Naive B cell (primary cell): ENCODE results near the gene ARHGDIG. TPM values are rescaled to one million over a fixed set of nuclear protein-coding genes. Genes with fewer than 3 reads are reported as not detected.
"Not testable (repeated sequence)": the region's sequence is repeated elsewhere in the genome, so short reads cannot be mapped to it uniquely, and the experiment has no call there.

Experiments used
- ATAC-seq, 2 donors: fragments of 150-1000 bp; cut with Tn5 transposase; 2 replicates each; pipeline ENCODE4 v1.10.0; 2021; ENCODE audit warnings: low read depth in 2 of 2, mild to moderate bottlenecking in 2 of 2, moderate library complexity in 2 of 2
- DNase-seq: peaks from one replicate; pipeline ENCODE4 v3.0.0; 2022
- H3K27ac Mint-ChIP-seq, 6 donors: one replicate each; pipeline ENCODE4 v1.8.0; 2020 to 2022; ENCODE audit warnings: mild to moderate bottlenecking in 6 of 6, mixed read lengths in 6 of 6, moderate library complexity in 5 of 6, inconsistent platforms in 2 of 6
- H3K27me3 Mint-ChIP-seq, 3 donors: one replicate each; pipeline ENCODE4 v1.8.0; 2021 to 2022; ENCODE audit warnings: mixed read lengths in 3 of 3, mild to moderate bottlenecking in 1 of 3
- H3K36me3 Mint-ChIP-seq, 2 donors: one replicate each; pipeline ENCODE4 v1.8.0; 2020 to 2022; ENCODE audit warnings: mixed read lengths in 2 of 2, inconsistent platforms in 1 of 2, mild to moderate bottlenecking in 1 of 2
- H3K4me1 Mint-ChIP-seq, 3 donors: one replicate each; pipeline ENCODE4 v1.8.0; 2020 to 2022; ENCODE audit warnings: mixed read lengths in 3 of 3, inconsistent platforms in 1 of 3, mild to moderate bottlenecking in 1 of 3, moderate library complexity in 1 of 3
- H3K4me3 Mint-ChIP-seq, 8 donors: one replicate each; pipeline ENCODE4 v1.8.0; 2020 to 2022; ENCODE audit warnings: mild to moderate bottlenecking in 8 of 8, mixed read lengths in 8 of 8, moderate library complexity in 8 of 8, inconsistent platforms in 2 of 8
- H3K9me3 Mint-ChIP-seq, 7 donors: one replicate each; pipeline ENCODE4 v1.8.0; 2020 to 2022; ENCODE audit warnings: mixed read lengths in 7 of 7, mild to moderate bottlenecking in 5 of 7, inconsistent platforms in 2 of 7, moderate library complexity in 1 of 7
- polyA plus RNA-seq, 6 donors: library from polyadenylated mRNA; unstranded; fragments of 300-500 nt; fragmentation: Illumina TruSeq; gene quantifications; one replicate each; pipeline ENCODE4 v1.2.3, GENCODE V29; 2021; ENCODE audit warnings: low read depth in 6 of 6

The ARHGDIG gene
- polyA plus RNA-seq, 6 donors from 2014 or later = not detected

DNA sequence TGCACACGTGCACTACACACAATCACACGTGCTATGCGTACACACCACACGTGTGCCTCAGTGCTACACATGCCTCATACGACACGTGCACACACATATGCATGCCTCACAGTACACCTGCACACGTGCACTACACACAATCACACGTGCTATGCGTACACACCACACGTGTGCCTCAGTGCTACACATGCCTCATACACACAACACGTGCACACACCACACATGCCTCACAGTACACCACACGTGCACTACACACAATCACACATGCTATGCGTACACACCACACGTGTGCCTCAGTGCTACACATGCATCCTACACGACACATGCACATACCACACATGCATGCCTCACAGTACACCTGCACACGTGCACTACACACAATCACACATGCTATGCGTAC is 12.8 kb upstream of the ARHGDIG start:
- not testable (repeated sequence) for ATAC-seq, H3K9me3 Mint-ChIP-seq, H3K36me3 Mint-ChIP-seq, DNase-seq, H3K4me3 Mint-ChIP-seq, H3K4me1 Mint-ChIP-seq, H3K27me3 Mint-ChIP-seq
- H3K27ac Mint-ChIP-seq = peak overlapping the region in 1 of 6 donors; percentile 56

DNA sequence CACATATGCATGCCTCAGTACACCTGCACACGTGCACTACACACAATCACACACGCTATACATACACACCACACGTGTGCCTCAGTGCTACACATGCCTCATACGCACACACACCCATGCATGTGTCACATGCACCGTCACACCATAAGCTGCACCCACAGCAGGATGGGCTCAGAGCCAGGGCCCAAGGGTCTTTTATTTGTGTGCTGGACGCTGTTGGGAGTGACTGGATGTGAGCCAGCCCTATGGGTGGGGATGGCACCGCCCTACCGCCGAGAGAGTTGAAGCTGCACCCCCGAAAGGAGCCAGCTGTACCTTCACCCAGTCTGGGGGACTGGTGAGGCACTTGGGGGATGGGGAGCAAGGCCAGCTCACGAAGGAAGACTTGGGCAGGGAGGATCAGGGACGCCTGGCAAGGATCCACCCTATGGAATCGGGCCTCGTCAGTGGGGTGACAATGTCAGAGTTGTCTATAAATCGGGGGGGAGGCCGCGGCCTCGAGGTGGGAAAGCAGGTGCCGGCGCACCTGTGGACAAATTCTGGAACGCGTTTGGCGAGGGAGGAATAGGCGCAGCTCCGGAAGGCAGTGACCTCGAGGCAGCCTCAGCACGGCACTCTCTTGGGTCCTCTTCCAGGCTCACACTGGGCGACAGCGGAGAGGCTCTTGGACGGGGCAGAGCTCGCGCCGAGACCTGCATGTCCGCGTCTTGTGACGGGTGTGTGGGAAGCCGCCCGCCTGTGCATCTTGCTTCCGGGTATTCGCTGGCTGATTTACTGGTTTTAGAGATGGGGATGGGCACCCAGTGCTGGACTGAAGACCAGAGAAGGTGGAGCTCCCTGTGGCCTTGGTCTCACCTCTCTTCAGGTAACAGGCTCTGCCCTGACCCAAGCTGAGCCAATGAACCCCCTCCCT is 12.0 kb upstream of the ARHGDIG start:
- H3K36me3 Mint-ChIP-seq = no peaks in the 10 kb centered on the region
- no peak for ATAC-seq
- peaks cover 0 to 9% (median 4%) of the 10 kb centered on the region in 3 donors for H3K4me1 Mint-ChIP-seq
- DNase-seq = no peak
- peaks cover 0 to 5% (median 3%) of the 10 kb centered on the region in 3 donors for H3K27me3 Mint-ChIP-seq
- H3K4me3 Mint-ChIP-seq = no peak overlapping the region
- H3K27ac Mint-ChIP-seq = no peak overlapping the region
- no peaks in the 10 kb centered on the region for H3K9me3 Mint-ChIP-seq

DNA sequence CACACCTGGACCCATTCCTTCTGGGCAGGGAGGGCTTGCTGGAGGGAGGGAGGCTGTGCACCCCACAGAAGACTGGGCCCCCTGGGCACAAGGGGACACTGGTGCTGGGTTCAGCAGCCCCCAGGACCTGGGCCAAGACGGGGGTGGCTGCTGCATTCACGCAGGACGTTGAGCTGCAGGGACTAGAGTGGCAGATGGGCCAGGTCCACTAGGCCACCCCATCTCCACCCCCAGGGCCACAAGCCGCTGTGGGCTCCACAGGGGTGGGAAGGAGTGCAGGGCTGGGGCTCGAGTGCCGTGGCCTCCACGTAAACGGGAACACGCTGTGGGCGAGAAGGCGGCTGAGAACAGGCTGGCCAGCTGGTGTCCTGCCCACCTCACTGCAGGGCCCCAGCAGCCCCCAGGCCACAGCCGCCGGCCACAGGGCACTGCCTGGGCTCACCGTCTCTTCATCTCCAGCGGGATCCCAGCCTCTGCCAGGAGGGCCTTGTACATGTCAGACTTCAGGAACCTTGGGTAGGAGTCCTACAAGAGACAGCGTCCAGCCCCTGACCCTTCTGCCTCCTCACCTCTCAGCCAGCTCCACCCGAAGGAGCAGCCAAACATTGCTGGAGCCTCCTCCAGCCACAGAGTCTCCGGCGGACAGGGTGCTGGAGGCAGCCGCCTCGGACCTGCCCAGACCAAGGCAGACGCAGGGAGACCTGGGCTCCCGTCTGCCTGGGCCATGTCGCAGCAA is 11.2 kb upstream of the ARHGDIG start:
- H3K4me3 Mint-ChIP-seq = no peak overlapping the region
- no peak overlapping the region for H3K27ac Mint-ChIP-seq
- no peak for ATAC-seq

DNA sequence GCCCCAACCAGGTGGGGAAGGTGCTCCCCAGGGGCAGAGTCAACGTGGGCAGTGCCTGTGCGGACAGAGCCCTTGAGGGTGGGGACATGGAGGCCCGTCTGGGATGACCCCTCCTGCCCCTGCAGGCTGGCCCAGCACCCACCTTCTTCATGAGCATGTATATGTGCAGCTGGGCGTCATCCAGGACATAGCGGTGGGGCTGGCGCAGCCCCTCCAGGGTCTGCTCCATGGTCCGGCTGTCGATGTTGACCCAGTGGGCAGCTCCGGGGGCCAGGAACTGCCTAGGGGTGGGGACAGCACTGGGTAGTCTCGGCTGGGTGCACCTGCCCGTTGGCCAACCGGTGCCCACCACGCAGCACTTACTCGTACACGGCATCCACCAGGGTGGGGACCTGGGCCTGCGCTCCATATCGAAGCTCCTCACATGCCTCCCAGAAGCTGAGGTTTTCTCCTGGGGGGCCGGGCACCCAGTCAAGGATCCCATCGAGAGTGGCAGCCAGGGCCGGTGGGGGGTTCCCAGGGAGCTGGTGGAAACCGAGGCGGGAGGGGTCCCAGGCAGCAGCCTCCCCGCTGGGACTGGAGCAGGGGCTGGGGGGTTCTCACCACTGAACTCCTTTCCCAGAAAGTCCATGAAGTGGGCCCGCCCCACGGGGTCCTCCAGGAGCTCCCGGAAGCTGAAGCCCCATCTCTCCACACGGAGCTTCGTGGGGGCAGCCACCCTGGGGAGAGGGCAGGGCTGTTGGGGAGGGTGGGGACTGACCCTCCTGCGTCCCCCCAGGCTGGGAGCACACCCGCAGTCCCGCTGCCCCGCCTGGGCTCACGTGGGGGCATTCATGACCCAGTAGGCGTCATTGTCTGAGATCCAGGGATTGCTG is 9.8 kb upstream of the ARHGDIG start:
- H3K9me3 Mint-ChIP-seq = no peaks in the 10 kb centered on the region
- H3K36me3 Mint-ChIP-seq = no peaks in the 10 kb centered on the region
- no peak overlapping the region for H3K4me3 Mint-ChIP-seq
- ATAC-seq (no peak), DNase-seq (no peak)
- H3K27me3 Mint-ChIP-seq = peaks cover 0 to 13% (median 3%) of the 10 kb centered on the region in 3 donors
- H3K4me1 Mint-ChIP-seq = peaks cover 0 to 9% (median 4%) of the 10 kb centered on the region in 3 donors
- no peak overlapping the region for H3K27ac Mint-ChIP-seq

More for the DNA sequence above, 11.2 kb upstream of the ARHGDIG start:
- no peaks in the 10 kb centered on the region for H3K36me3 Mint-ChIP-seq
- peaks cover 0 to 5% (median 3%) of the 10 kb centered on the region in 3 donors for H3K27me3 Mint-ChIP-seq
- H3K9me3 Mint-ChIP-seq = no peaks in the 10 kb centered on the region
- peaks cover 0 to 9% (median 4%) of the 10 kb centered on the region in 3 donors for H3K4me1 Mint-ChIP-seq
- no peak for DNase-seq

DNA sequence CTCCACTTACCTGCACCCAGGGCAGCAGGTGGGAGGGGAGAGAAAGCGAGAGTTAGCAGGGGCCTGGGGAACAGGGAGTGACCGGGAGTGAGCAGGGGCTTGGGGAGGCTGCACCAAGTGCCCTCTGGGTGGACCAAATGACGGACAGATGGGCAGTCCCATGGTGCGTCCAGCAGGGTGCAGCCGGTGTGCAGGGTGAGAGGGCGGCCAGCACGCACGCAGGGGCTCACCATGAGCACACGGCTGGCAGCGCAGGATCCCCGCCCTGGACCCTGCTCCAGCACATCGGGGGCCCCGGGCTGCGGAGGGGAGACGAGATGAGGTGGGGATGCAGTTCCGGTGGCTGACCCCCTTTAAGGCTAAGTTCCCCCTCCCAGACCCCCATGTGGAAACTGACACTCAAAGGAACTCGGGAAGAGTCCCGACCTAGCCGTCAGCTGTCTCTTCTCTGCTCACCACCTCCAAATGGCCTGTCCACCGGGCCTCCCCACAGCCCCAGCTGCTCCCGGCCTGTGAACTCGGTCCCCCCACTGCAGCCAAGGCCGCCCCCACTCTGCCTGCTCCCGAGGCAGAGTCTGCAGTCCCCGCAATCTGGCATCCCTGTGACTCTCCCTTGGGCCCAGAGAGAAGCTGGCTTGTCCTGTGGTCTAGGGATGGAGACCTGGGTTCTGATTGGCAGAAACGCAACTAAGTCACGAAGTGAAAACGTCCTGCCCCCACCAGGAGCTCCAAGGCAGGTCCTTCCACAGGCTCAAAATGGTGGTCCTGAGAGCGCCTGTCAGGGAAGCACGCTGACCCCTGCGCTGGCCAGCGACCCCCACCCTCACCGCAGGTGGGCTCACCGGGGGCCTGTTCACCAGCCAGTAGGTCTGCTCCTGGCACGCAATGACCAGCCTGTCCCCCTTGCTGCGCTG is 7.5 kb upstream of the ARHGDIG start:
- Mint-ChIP-seq H3K27ac (no peak overlapping the region), H3K27me3 (peaks cover 7 to 31% (median 12%) of the 10 kb centered on the region in 3 donors), H3K4me1 (peaks cover 0 to 3% (median 0%) of the 10 kb centered on the region in 3 donors), H3K9me3 (no peaks in the 10 kb centered on the region), H3K36me3 (no peaks in the 10 kb centered on the region), H3K4me3 (no peak overlapping the region)
- ATAC-seq (no peak), DNase-seq (no peak)

DNA sequence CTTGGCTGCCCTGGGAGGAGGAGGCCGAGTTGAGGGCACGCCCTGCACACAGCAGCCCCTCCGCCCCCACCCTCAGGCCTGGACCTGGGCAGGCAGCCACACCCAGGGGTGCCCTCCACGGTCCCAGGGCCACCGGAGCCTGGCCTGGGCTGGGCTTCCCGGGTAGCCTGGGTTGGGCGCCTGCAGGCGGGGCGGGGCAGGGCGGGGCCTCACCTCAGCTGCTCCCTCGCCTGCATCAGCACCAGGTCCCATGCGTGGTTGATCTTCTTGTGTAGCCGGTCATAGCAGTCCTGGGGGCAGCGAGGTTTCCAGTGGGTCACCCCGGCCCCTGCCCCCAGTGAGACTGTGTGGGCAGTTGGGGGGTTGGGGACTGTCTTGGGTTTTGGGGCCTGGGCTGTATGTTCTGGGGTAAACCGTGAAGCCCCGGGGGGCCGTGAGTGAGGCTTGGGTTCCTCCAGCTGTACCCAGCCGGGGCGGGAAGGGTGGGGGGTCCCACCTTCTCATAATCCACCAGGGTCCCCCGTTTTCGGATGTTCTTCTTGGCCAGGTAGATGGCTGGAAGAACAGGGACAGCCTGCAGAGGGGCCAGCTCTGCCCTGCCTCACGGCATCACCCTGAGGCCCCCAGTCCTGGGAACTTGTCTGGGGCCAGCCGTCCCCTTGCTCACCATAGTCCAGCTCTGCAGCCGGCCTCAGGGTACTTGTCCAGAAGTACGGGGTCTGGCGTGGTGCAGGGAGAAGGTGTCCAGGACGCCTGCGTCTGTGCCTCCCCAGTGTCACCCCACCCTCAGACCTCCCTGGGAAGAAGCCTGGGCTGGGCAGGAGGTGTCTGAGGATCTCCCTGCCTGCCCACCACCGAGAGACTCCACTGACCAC is 6.6 kb upstream of the ARHGDIG start:
- no peak overlapping the region for H3K4me3 Mint-ChIP-seq
- DNase-seq (no peak), ATAC-seq (no peak)
- H3K27me3 Mint-ChIP-seq = peaks cover 8 to 37% (median 12%) of the 10 kb centered on the region in 3 donors
- H3K27ac Mint-ChIP-seq = no peak overlapping the region
- no peaks in the 10 kb centered on the region for H3K36me3 Mint-ChIP-seq
- no peaks in the 10 kb centered on the region for H3K9me3 Mint-ChIP-seq
- H3K4me1 Mint-ChIP-seq = peaks cover 0 to 3% (median 0%) of the 10 kb centered on the region in 3 donors

DNA sequence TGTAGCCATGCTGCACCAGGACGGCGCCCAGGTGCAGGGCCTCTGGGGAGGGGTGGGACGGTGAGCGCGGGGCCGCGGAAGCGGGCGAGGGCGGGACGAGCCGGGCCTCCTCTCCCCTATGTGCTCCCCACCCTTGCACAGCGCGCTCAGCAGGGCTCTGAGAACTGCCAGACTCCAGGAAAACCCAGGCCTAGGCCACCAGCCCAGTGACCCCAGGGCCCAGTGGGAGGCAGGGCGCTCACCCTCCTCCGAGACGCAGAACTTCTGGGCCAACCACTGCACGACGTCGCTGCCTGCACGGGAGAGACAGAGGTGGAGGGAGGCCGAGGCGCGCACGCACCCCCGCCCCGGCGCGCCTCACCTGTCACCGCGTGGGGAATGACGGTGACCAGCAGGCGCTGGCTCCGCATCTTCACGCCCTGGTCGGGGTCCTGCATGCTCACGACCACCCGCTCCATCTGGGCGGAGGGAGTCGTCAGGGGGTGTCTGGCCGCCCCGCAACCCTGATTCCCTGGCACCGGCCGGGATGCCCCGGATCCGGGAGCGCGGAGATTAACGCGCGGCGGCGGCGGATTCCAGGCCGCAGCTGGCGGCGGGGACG is 5.2 kb upstream of the ARHGDIG start:
- Mint-ChIP-seq H3K9me3 (no peaks in the 10 kb centered on the region), H3K4me1 (peaks cover 0 to 3% (median 0%) of the 10 kb centered on the region in 3 donors), H3K27ac (no peak overlapping the region), H3K27me3 (peaks cover 15 to 44% (median 16%) of the 10 kb centered on the region in 3 donors), H3K4me3 (peak overlapping the region in 5 of 8 donors; percentile 40 to 64 (median 47)), H3K36me3 (no peaks in the 10 kb centered on the region)
- no peak for DNase-seq
- ATAC-seq = peak; percentile 48 to 52

DNA sequence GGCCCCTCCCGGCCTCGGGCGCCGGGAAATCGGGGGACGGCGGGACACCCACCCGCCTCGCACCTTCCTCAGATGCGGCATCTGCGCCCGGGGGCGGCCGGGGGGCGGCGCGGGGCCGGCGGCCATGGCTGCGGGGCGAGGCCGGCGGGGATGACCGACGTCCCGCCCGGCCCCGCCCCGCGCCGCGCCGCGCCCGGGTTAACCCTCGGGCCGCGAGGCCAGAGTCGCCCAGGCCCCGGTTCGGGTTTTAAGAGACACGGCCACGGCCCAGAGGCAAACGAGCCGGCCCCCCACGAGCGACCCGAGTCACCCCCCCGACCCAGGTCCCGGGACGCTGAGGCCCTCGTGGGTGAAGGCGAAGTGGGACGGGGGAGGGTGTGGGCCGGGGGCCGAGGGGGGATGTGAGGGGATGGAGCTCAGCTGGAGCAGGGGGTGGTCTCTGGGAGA is 4.6 kb upstream of the ARHGDIG start, which contains the start of gene RGS11:
RGS11 (minus strand) TSS at position 159 of the 447 bp plus-strand sequence; CDS start at position 126, 33 bp downstream.
- peak within 1 kb of the TSS in 1 of 6 donors; percentile 33 for H3K27ac Mint-ChIP-seq
- ATAC-seq = no peak
- H3K9me3 Mint-ChIP-seq = no peaks in the 10 kb centered on the region
- no peaks in the 10 kb centered on the region for H3K36me3 Mint-ChIP-seq
- H3K4me1 Mint-ChIP-seq = peaks cover 0 to 3% (median 0%) of the 10 kb centered on the region in 3 donors
- peak within 1 kb of the TSS in 7 of 8 donors; percentile 60 to 88 (median 66) for H3K4me3 Mint-ChIP-seq
- DNase-seq = no peak
- H3K27me3 Mint-ChIP-seq = peaks cover 15 to 44% (median 16%) of the 10 kb centered on the region in 3 donors

DNA sequence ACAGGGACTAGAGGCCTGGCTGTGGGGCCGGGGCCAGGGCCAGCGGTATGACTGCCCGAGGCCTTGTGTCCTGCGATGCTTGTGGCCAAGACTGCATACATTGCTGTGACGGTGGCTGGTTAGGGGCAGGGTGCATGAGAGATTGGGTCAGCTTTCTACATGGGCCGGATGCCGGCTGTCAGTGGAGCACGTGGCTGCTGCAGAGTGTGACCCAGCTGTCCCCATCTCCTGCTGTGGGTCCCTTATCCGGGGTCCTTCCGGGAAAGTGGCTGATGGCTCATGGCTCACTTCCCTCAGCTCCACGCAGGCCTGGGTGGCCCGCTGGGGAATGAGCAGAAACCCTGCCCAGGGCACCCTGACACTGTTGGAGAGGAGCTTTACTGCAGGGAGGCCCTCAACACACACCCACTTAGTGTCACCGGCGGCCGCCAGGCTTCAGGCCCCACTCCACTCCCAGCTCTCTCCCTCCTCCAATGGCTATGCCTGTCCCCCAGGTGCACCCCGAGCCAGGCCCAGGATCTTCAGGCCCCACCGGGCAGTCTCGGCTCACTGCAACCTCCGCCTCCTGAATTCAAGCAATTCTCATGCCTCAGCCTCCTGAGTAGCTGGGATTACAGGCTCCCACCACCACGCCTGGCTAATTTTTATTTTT is 3.8 kb upstream of the ARHGDIG start:
- Mint-ChIP-seq H3K4me1 (peaks cover 0 to 3% (median 0%) of the 10 kb centered on the region in 3 donors), H3K4me3 (peak overlapping the region in 7 of 8 donors; percentile 63 to 88 (median 66)), H3K27ac (peak overlapping the region in 1 of 6 donors; percentile 33), H3K27me3 (peaks cover 16 to 51% (median 21%) of the 10 kb centered on the region in 3 donors), H3K36me3 (no peaks in the 10 kb centered on the region), H3K9me3 (no peaks in the 10 kb centered on the region)
- no peak for DNase-seq
- no peak for ATAC-seq

DNA sequence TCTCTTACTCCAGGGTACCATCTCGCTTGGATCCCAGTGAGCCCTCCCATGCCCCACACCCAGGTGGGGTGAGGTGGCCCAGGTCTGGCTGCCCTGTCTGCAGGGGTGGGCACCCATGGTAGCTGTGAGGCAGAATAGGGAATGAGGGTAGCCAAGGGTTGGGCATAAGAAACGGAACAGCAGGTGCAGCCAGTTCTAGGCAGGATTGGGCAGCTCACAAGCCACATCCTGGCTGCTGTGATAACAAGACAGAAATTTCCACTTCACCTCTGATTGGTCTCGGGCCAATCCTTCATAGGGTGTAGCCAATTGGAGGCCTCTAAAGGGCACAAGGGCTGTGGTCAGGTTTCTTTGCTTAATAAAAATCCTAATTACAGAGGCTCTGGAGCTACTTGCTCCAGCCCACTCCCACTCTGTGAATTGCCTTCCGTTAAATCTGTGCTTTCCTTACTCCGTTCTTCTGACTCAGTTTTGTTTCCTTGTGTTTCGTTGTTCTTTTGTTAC is 1.5 kb upstream of the ARHGDIG start:
- H3K27me3 Mint-ChIP-seq = peaks cover 13 to 53% (median 22%) of the 10 kb centered on the region in 3 donors
- H3K4me3 Mint-ChIP-seq = peak overlapping the region in 3 of 8 donors; percentile 21 to 70 (median 42)
- H3K36me3 Mint-ChIP-seq = no peaks in the 10 kb centered on the region
- peaks cover 0 to 3% (median 0%) of the 10 kb centered on the region in 3 donors for H3K4me1 Mint-ChIP-seq
- ATAC-seq = peak; percentile 45 to 50
- H3K9me3 Mint-ChIP-seq = no peaks in the 10 kb centered on the region
- peak overlapping the region in 1 of 6 donors; percentile 3 for H3K27ac Mint-ChIP-seq
- no peak for DNase-seq
